HepG2 (cell line): ENCODE data around the gene AJUBA. TPM values are rescaled to one million over a fixed set of nuclear protein-coding genes. Genes with fewer than 3 reads are reported as not detected.

Experiments
- HDAC6 ChIP-seq: fragments of 200-600 bp; sonication (generic); IDR thresholded peaks from 2 replicates; pipeline ENCODE4 v1.7.0; 2017; ENCODE audit warnings: mild to moderate bottlenecking, antibody characterized with exemption, low read length, low read depth
- KAT8 ChIP-seq: IDR thresholded peaks from 2 replicates; pipeline ENCODE4 v1.6.1; 2016; ENCODE audit warnings: missing genetic modification reagents, missing compliant biosample characterization
- KLF12 ChIP-seq: sonication (generic); formaldehyde crosslinking; IDR thresholded peaks from 2 replicates; pipeline ENCODE4 v1.4.0; 2020; ENCODE audit warnings: missing genetic modification reagents, borderline replicate concordance
- MBD4 ChIP-seq: IDR thresholded peaks from 2 replicates; pipeline ENCODE4 v1.6.1; 2012; ENCODE audit warnings: low read length, inconsistent platforms, borderline replicate concordance
- MXD1 ChIP-seq: sonication (generic); formaldehyde crosslinking; IDR thresholded peaks from 2 replicates; pipeline ENCODE4 v1.4.0; 2020; ENCODE audit warnings: mild to moderate bottlenecking, missing genetic modification reagents
- PCBP2 ChIP-seq: fragments of 200-400 bp; formaldehyde crosslinking; optimal IDR thresholded peaks from 2 replicates; pipeline ENCODE3; 2018; ENCODE audit warnings: low read length, low read depth; ENCODE audit not compliant: poor library complexity, severe bottlenecking
- RORA ChIP-seq: sonication (generic); formaldehyde crosslinking; IDR thresholded peaks from 2 replicates; pipeline ENCODE4 v1.5.0; 2020; ENCODE audit warnings: mild to moderate bottlenecking, missing genetic modification reagents, moderate library complexity
- SRSF1 ChIP-seq: fragments of 200-400 bp; formaldehyde crosslinking; optimal IDR thresholded peaks from 2 replicates; pipeline ENCODE3; 2017; ENCODE audit warnings: mild to moderate bottlenecking, low read depth, low read length, moderate library complexity
- TBP ChIP-seq: sonication (generic); formaldehyde crosslinking; IDR thresholded peaks from 2 replicates; pipeline ENCODE4 v1.5.0; 2020; ENCODE audit warnings: missing genetic modification reagents
- TOPORS ChIP-seq: sonication (generic); formaldehyde crosslinking; IDR thresholded peaks from 2 replicates; pipeline ENCODE4 v1.8.0; 2023; ENCODE audit warnings: mild to moderate bottlenecking, missing genetic modification reagents
- U2AF2 ChIP-seq: fragments of 200-400 bp; formaldehyde crosslinking; IDR thresholded peaks from 2 replicates; pipeline ENCODE4 v1.6.1; 2017; ENCODE audit warnings: low read depth, mild to moderate bottlenecking, low read length
- ZBTB20 ChIP-seq: sonication (generic); formaldehyde crosslinking; IDR thresholded peaks from 2 replicates; pipeline ENCODE4 v1.8.1; 2023; ENCODE audit warnings: missing genetic modification reagents, low read depth, mild to moderate bottlenecking, borderline replicate concordance
- ZNF12 ChIP-seq: sonication (generic); formaldehyde crosslinking; IDR thresholded peaks from 2 replicates; pipeline ENCODE4 v1.5.0; 2020; ENCODE audit warnings: missing genetic modification reagents
- ZNF530 ChIP-seq: sonication (generic); formaldehyde crosslinking; IDR thresholded peaks from 2 replicates; pipeline ENCODE4 v1.5.0; 2020; ENCODE audit warnings: low read depth, mild to moderate bottlenecking, missing genetic modification reagents
- ZNF597 ChIP-seq: sonication (generic); formaldehyde crosslinking; IDR thresholded peaks from 2 replicates; pipeline ENCODE4 v1.5.0; 2020; ENCODE audit warnings: missing genetic modification reagents
- ZNF773 ChIP-seq: sonication (generic); formaldehyde crosslinking; IDR thresholded peaks from 2 replicates; pipeline ENCODE4 v1.4.0; 2020; ENCODE audit warnings: missing genetic modification reagents, borderline replicate concordance
- ZSCAN21 ChIP-seq: sonication (generic); formaldehyde crosslinking; IDR thresholded peaks from 2 replicates; pipeline ENCODE4 v1.8.0; 2022; ENCODE audit warnings: mild to moderate bottlenecking, missing genetic modification reagents, moderate library complexity, borderline replicate concordance
- polyA plus RNA-seq, 8 experiments: library from polyadenylated mRNA; depleted of rRNA in 3 of 8; stranded (reverse) in 7 of 8; unstranded in 1 of 8; fragments of >200 nt; fragmentation: Illumina TruSeq in 4 of 8; extraction: Trizol in 4 of 8; gene quantifications; 2 replicates each; pipeline versions ENCODE4 v1.2.1 to v1.2.3, GENCODE V29; 2011 to 2016; ENCODE audit warnings: low read depth in 4 of 8, missing spikeins in 1 of 8, mixed read lengths in 1 of 8; ENCODE audit not compliant: insufficient read depth in 1 of 8
- total RNA-seq, 5 experiments: library from RNA; depleted of rRNA; stranded (reverse); fragments of >200 nt; fragmentation: Illumina TruSeq; extraction: Trizol; gene quantifications; 2 replicates each; pipeline ENCODE4 v1.2.3, GENCODE V29; 2016; ENCODE audit warnings: low read depth in 1 of 5
- TF ChIP-seq, protein P1 (sequence below): sonication (generic); formaldehyde crosslinking; IDR thresholded peaks from 2 replicates; pipeline ENCODE4 v1.4.0; 2020; ENCODE audit warnings: missing genetic modification reagents, mild to moderate bottlenecking, borderline replicate concordance
- TF ChIP-seq, protein P2 (sequence below): sonication (generic); formaldehyde crosslinking; IDR thresholded peaks from 2 replicates; pipeline ENCODE4 v1.9.0; 2021; ENCODE audit warnings: missing genetic modification reagents, borderline replicate concordance
- TF ChIP-seq, protein P3 (sequence below): sonication (generic); formaldehyde crosslinking; IDR thresholded peaks from 2 replicates; pipeline ENCODE4 v1.9.0; 2021; ENCODE audit warnings: missing genetic modification reagents, mild to moderate bottlenecking, borderline replicate concordance

AJUBA gene
- total and polyA plus RNA-seq, 2 of the 13 experiments (the other 11 are each of a cell fraction or from before 2014, with no cell fraction given), result 157 to 241 TPM

- TF ChIP-seq, protein P1, sequence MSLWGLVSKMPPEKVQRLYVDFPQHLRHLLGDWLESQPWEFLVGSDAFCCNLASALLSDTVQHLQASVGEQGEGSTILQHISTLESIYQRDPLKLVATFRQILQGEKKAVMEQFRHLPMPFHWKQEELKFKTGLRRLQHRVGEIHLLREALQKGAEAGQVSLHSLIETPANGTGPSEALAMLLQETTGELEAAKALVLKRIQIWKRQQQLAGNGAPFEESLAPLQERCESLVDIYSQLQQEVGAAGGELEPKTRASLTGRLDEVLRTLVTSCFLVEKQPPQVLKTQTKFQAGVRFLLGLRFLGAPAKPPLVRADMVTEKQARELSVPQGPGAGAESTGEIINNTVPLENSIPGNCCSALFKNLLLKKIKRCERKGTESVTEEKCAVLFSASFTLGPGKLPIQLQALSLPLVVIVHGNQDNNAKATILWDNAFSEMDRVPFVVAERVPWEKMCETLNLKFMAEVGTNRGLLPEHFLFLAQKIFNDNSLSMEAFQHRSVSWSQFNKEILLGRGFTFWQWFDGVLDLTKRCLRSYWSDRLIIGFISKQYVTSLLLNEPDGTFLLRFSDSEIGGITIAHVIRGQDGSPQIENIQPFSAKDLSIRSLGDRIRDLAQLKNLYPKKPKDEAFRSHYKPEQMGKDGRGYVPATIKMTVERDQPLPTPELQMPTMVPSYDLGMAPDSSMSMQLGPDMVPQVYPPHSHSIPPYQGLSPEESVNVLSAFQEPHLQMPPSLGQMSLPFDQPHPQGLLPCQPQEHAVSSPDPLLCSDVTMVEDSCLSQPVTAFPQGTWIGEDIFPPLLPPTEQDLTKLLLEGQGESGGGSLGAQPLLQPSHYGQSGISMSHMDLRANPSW (CRISPR knock-in tag), result 0 out of 2 replicates have a peak, but pooled peaks have one; percentile 19
- no peak for TF ChIP-seq MXD1 (CRISPR knock-in tag)
- TF ChIP-seq ZBTB20 (CRISPR knock-in tag), result no peak
- TF ChIP-seq KLF12 (CRISPR knock-in tag), result 0 out of 2 replicates have a peak, but pooled peaks have one; percentile 60
- TF ChIP-seq ZNF597 (CRISPR knock-in tag), result no peak
- no peak for TF ChIP-seq ZNF530 (CRISPR knock-in tag)
- TF ChIP-seq ZNF12 (CRISPR knock-in tag), result no peak
- TF ChIP-seq U2AF2, result no peak
- TF ChIP-seq, protein P2, sequence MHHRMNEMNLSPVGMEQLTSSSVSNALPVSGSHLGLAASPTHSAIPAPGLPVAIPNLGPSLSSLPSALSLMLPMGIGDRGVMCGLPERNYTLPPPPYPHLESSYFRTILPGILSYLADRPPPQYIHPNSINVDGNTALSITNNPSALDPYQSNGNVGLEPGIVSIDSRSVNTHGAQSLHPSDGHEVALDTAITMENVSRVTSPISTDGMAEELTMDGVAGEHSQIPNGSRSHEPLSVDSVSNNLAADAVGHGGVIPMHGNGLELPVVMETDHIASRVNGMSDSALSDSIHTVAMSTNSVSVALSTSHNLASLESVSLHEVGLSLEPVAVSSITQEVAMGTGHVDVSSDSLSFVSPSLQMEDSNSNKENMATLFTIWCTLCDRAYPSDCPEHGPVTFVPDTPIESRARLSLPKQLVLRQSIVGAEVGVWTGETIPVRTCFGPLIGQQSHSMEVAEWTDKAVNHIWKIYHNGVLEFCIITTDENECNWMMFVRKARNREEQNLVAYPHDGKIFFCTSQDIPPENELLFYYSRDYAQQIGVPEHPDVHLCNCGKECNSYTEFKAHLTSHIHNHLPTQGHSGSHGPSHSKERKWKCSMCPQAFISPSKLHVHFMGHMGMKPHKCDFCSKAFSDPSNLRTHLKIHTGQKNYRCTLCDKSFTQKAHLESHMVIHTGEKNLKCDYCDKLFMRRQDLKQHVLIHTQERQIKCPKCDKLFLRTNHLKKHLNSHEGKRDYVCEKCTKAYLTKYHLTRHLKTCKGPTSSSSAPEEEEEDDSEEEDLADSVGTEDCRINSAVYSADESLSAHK (CRISPR knock-in tag), result no peak
- TF ChIP-seq, protein P3, sequence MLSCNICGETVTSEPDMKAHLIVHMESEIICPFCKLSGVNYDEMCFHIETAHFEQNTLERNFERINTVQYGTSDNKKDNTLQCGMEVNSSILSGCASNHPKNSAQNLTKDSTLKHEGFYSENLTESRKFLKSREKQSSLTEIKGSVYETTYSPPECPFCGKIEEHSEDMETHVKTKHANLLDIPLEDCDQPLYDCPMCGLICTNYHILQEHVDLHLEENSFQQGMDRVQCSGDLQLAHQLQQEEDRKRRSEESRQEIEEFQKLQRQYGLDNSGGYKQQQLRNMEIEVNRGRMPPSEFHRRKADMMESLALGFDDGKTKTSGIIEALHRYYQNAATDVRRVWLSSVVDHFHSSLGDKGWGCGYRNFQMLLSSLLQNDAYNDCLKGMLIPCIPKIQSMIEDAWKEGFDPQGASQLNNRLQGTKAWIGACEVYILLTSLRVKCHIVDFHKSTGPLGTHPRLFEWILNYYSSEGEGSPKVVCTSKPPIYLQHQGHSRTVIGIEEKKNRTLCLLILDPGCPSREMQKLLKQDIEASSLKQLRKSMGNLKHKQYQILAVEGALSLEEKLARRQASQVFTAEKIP (CRISPR knock-in tag), result no peak
- no peak for TF ChIP-seq ZNF773
- TF ChIP-seq TBP (CRISPR knock-in tag), result no peak
- TF ChIP-seq RORA (CRISPR knock-in tag), result no peak
- no peak for TF ChIP-seq KAT8
- no peak for TF ChIP-seq PCBP2
- TF ChIP-seq HDAC6, result no peak
- TF ChIP-seq ZSCAN21, result no peak
- no peak for TF ChIP-seq TOPORS
- TF ChIP-seq MBD4, result no peak
- TF ChIP-seq SRSF1, result no peak
Measured at GRCh38 chr14:22955702-22956569, 26.4 kb downstream of the AJUBA start (continued).
